HG03432 (cell line): Measurements from ENCODE around the gene SCN4B.

Experiments
- ATAC-seq: cut with Tn5 transposase; IDR thresholded peaks from one replicate; pipeline ENCODE4 v1.9.1; 2021; ENCODE audit warnings: mild to moderate bottlenecking, moderate library complexity; ENCODE audit not compliant: unreplicated experiment

Gene SCN4B

GRCh38 chr11:118175031-118175992 lies 22.7 kb upstream of the SCN4B start:
- no peak for ATAC-seq

- ATAC-seq: no peak
Measured at GRCh38 chr11:118174006-118174567, 21.5 kb upstream of the SCN4B start.

GRCh38 chr11:118172356-118172755 lies 19.7 kb upstream of the SCN4B start:
- ATAC-seq: no peak

- no peak for ATAC-seq
Measured at GRCh38 chr11:118171269-118172062, 18.8 kb upstream of the SCN4B start.

- no peak for ATAC-seq
Measured at GRCh38 chr11:118170882-118171268, 18.3 kb upstream of the SCN4B start.

GRCh38 chr11:118170231-118170630 lies 17.6 kb upstream of the SCN4B start:
- ATAC-seq: no peak

- ATAC-seq: no peak
Measured at GRCh38 chr11:118169300-118170140, 16.9 kb upstream of the SCN4B start.

GRCh38 chr11:118168751-118169150 lies 16.1 kb upstream of the SCN4B start:
- ATAC-seq: no peak

GRCh38 chr11:118168316-118168715 lies 15.7 kb upstream of the SCN4B start:
- ATAC-seq: no peak

GRCh38 chr11:118167906-118168305 lies 15.3 kb upstream of the SCN4B start:
- ATAC-seq: no peak

- no peak for ATAC-seq
Measured at GRCh38 chr11:118167253-118167652, 14.6 kb upstream of the SCN4B start.

- no peak for ATAC-seq
Measured at GRCh38 chr11:118166641-118167040, 14.0 kb upstream of the SCN4B start.

- no peak for ATAC-seq
Measured at GRCh38 chr11:118164885-118165284, 12.3 kb upstream of the SCN4B start.

GRCh38 chr11:118163494-118163893 lies 10.9 kb upstream of the SCN4B start:
- no peak for ATAC-seq

- ATAC-seq: no peak
Measured at GRCh38 chr11:118162846-118163245, 10.2 kb upstream of the SCN4B start.

GRCh38 chr11:118161786-118162185 lies 9.2 kb upstream of the SCN4B start:
- ATAC-seq: no peak

- ATAC-seq: no peak
Measured at GRCh38 chr11:118157186-118157895, 4.7 kb upstream of the SCN4B start.

GRCh38 chr11:118156531-118157185 lies 4.0 kb upstream of the SCN4B start:
- no peak for ATAC-seq

GRCh38 chr11:118155776-118156530 lies 3.3 kb upstream of the SCN4B start:
- ATAC-seq: no peak
